ENCODE data around the gene CCDC192. TPM values are rescaled to one million over a fixed set of nuclear protein-coding genes. Genes with fewer than 3 reads are reported as not detected.
"Not testable (repeated sequence)": the region's sequence is repeated elsewhere in the genome, so short reads cannot be mapped to it uniquely, and the experiment has no call there.

The CCDC192 gene
- total RNA-seq, 4 donors from 2014 or later: 0.35 to 1.3 TPM; not detected in 2

DNA sequence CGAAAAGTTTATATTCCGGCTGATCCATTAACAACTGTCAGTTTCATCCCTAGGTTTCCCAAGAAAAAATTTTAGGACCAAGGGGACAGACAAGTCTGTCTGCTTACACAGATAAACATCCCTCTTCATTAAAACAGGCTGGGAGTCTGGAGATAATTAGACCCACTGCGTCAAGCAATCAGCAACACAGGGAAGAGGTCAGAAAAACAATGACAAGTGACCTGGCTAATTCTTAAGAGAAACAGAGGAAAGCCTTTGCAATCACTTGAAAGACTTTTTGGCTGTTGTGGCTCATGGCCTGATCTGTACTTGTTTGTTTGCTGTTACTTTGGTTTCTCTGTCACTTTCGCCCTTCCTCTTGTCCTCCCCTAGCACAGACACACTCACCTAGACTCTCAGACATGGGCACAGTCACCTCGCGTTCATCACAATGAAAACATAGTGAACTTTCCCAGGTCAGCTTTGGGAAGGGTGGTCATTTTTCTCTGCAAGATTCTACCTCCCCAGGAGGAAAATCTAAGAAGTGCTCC, 2.9 kb upstream of the CCDC192 start:
- no peaks in the 10 kb centered on the region for H3K9me3 ChIP-seq
- DNase-seq: no peak
- intact Hi-C loops (cut with DNase I; ENCODE audit: low total_unique reads): no loop called here
- no peak overlapping the region for H3K4me3 ChIP-seq
- H3K36me3 ChIP-seq: no peaks in the 10 kb centered on the region
- H3K4me1 ChIP-seq: no peaks in the 10 kb centered on the region
- no peak overlapping the region for H3K27ac ChIP-seq
- H3K27me3 ChIP-seq: no peaks in the 10 kb centered on the region
- TF ChIP-seq POLR2A (IDR thresholded peaks at IDR 0.05) (no peak), CTCF (IDR thresholded peaks at IDR 0.05) (no peak)

- H3K27ac ChIP-seq: no peak overlapping the region
Observed at GRCh38 chr5:127702434-127702833, 757 bp upstream of the CCDC192 start.

GRCh38 chr5:127705120-127705892, 2.1 kb downstream of the CCDC192 start:
- Histone ChIP-seq H3K9me3 (no peaks in the 10 kb centered on the region), H3K27ac (peak overlapping the region; percentile 9 to 86), H3K4me3 (no peak overlapping the region), H3K36me3 (no peaks in the 10 kb centered on the region), H3K4me1 (no peaks in the 10 kb centered on the region), H3K27me3 (no peaks in the 10 kb centered on the region)
- TF ChIP-seq CTCF (IDR thresholded peaks at IDR 0.05): no peak
- no peak for TF ChIP-seq POLR2A (IDR thresholded peaks at IDR 0.05)
- intact Hi-C loops (cut with DNase I; ENCODE audit: low total_unique reads): no loop called here
- peak in 1 of 2 donors; percentile 26 for DNase-seq

More at GRCh38 chr5:127702434-127702833, 757 bp upstream of the CCDC192 start:
- H3K9me3 ChIP-seq: no peaks in the 10 kb centered on the region
- H3K36me3 ChIP-seq: no peaks in the 10 kb centered on the region
- no peaks in the 10 kb centered on the region for H3K27me3 ChIP-seq
- TF ChIP-seq CTCF (IDR thresholded peaks at IDR 0.05) (no peak), POLR2A (IDR thresholded peaks at IDR 0.05) (no peak)
- no peaks in the 10 kb centered on the region for H3K4me1 ChIP-seq
- H3K4me3 ChIP-seq: no peak overlapping the region
- intact Hi-C loops (cut with DNase I; ENCODE audit: low total_unique reads): no loop called here
- DNase-seq: no peak

DNA sequence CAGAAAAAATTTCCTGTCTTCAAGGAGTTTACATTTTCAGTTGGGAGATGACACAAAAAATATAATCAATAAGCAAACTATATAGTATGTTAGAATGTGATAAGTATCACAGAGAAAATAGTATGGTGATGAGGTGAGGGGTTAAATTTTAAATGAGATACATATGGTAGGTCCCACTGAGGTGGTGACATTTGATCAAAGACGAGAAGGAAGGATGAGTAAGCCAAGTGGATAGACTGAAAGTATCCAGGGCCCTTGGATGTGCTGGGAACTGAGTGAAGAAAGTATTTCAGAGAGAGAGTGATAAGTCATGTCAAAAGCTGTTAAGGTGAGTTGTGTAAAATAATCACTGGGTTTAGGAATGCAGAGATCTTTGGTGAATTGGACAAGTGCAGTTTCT, 3.5 kb downstream of the CCDC192 start:
- no peaks in the 10 kb centered on the region for H3K4me1 ChIP-seq
- no peaks in the 10 kb centered on the region for H3K36me3 ChIP-seq
- TF ChIP-seq CTCF (IDR thresholded peaks at IDR 0.05) (no peak), POLR2A (IDR thresholded peaks at IDR 0.05) (no peak)
- no peak for DNase-seq
- H3K27me3 ChIP-seq: no peaks in the 10 kb centered on the region
- intact Hi-C loops (cut with DNase I; ENCODE audit: low total_unique reads): no loop called here
- H3K4me3 ChIP-seq: no peak overlapping the region
- no peaks in the 10 kb centered on the region for H3K9me3 ChIP-seq
- peak overlapping the region in 1 of 2 donors; percentile 86 for H3K27ac ChIP-seq

GRCh38 chr5:127707209-127707608, 4.0 kb downstream of the CCDC192 start:
- H3K4me1 ChIP-seq: no peaks in the 10 kb centered on the region
- DNase-seq: no peak
- H3K9me3 ChIP-seq: no peaks in the 10 kb centered on the region
- H3K36me3 ChIP-seq: no peaks in the 10 kb centered on the region
- H3K4me3 ChIP-seq: no peak overlapping the region
- H3K27ac ChIP-seq: peak overlapping the region in 1 of 2 donors; percentile 86
- TF ChIP-seq CTCF (IDR thresholded peaks at IDR 0.05) (no peak), POLR2A (IDR thresholded peaks at IDR 0.05) (no peak)
- no peaks in the 10 kb centered on the region for H3K27me3 ChIP-seq
- intact Hi-C loops (cut with DNase I; ENCODE audit: low total_unique reads): no loop called here

DNA sequence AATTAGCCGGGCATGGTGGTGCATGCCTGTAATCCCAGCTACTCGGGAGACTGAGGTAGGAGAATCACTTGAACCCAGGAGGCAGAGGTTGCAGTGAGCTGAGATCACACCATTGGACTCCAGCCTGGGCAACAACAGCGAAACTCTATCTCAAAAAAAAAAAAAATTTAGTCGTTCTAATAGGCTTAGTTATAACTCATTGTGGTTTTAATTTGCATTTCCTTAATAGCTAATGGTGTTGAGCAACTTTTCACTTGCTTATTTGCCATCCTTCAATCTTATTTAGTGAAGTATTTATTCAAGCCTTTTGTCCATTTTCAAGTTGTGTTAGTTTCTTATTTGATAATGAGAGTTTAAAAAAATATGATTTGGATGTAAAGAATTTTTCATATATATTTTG, 9.9 kb downstream of the CCDC192 start:
- DNase-seq; H3K36me3 ChIP-seq; H3K4me3 ChIP-seq; H3K4me1 ChIP-seq; H3K9me3 ChIP-seq; H3K27me3 ChIP-seq; H3K27ac ChIP-seq; intact Hi-C loops (cut with DNase I; ENCODE audit: low total_unique reads): not testable (repeated sequence)
